Ishikawa (cell line): ENCODE measurements around the gene ZMYND10.

Experiments used
- CEBPB ChIP-seq: IDR thresholded peaks from 2 replicates; pipeline ENCODE4 v1.6.1; 2012
- CREB1 ChIP-seq: IDR thresholded peaks from 2 replicates; pipeline ENCODE4 v1.6.1; 2012; ENCODE audit warnings: low read depth
- EGR1 ChIP-seq: IDR thresholded peaks from 2 replicates; pipeline ENCODE4 v1.6.1; 2012
- EP300 ChIP-seq: IDR thresholded peaks from 2 replicates; pipeline ENCODE4 v1.6.1; 2012; ENCODE audit warnings: borderline replicate concordance
- FOXM1 ChIP-seq: IDR thresholded peaks from 2 replicates; pipeline ENCODE4 v1.6.1; 2012; ENCODE audit warnings: low read depth, borderline replicate concordance
- MAX ChIP-seq: IDR thresholded peaks from 2 replicates; pipeline ENCODE4 v1.6.1; 2012
- NFIC ChIP-seq: IDR thresholded peaks from 2 replicates; pipeline ENCODE4 v1.6.1; 2012
- RAD21 ChIP-seq: IDR thresholded peaks from 2 replicates; pipeline ENCODE4 v1.6.1; 2012; ENCODE audit warnings: low read depth
- REST ChIP-seq: IDR thresholded peaks from 2 replicates; pipeline ENCODE4 v1.6.1; 2012; ENCODE audit warnings: low read depth, mild to moderate bottlenecking
- TAF1 ChIP-seq: IDR thresholded peaks from 2 replicates; pipeline ENCODE4 v1.6.1; 2012; ENCODE audit warnings: low read depth, mild to moderate bottlenecking
- TCF12 ChIP-seq: IDR thresholded peaks from 2 replicates; pipeline ENCODE4 v1.6.1; 2012; ENCODE audit warnings: low read depth
- TEAD4 ChIP-seq: IDR thresholded peaks from 2 replicates; pipeline ENCODE4 v1.6.1; 2012
- USF1 ChIP-seq: IDR thresholded peaks from 2 replicates; pipeline ENCODE4 v1.6.1; 2012
- YY1 ChIP-seq: IDR thresholded peaks from 2 replicates; pipeline ENCODE4 v1.6.1; 2012; ENCODE audit warnings: low read depth
- ZBTB7A ChIP-seq: IDR thresholded peaks from 2 replicates; pipeline ENCODE4 v1.6.1; 2012; ENCODE audit warnings: low read depth

The ZMYND10 gene

GRCh38 chr3:50327129-50327528, 18.4 kb downstream of the ZMYND10 start:
- no peak for TF ChIP-seq CREB1
- TF ChIP-seq EP300 = no peak
- no peak for TF ChIP-seq FOXM1
- no peak for TF ChIP-seq TCF12
- TF ChIP-seq NFIC = no peak
- no peak for TF ChIP-seq EGR1
- TF ChIP-seq YY1 = no peak
- TF ChIP-seq ZBTB7A = no peak
- TF ChIP-seq CEBPB = no peak
- TF ChIP-seq TAF1 = no peak
- no peak for TF ChIP-seq USF1
- no peak for TF ChIP-seq RAD21
- no peak for TF ChIP-seq MAX
- no peak for TF ChIP-seq TEAD4
- no peak for TF ChIP-seq REST

- TF ChIP-seq CEBPB = no peak
- TF ChIP-seq USF1 = no peak
These were observed 19.4 kb downstream of the ZMYND10 start for GRCh38 chr3:50326182-50326541.

GRCh38 chr3:50325497-50326181, 19.9 kb downstream of the ZMYND10 start:
- TF ChIP-seq CREB1 (no peak), CEBPB (no peak), TEAD4 (no peak), YY1 (no peak), USF1 (no peak), NFIC (no peak), RAD21 (no peak), FOXM1 (no peak), EGR1 (no peak), EP300 (no peak), REST (no peak), ZBTB7A (no peak), MAX (no peak), TAF1 (no peak)

GRCh38 chr3:50325113-50325480, 20.4 kb downstream of the ZMYND10 start:
- TF ChIP-seq TAF1 = no peak
- no peak for TF ChIP-seq NFIC
- TF ChIP-seq ZBTB7A = no peak
- TF ChIP-seq EP300 = no peak
- TF ChIP-seq RAD21 = no peak
- no peak for TF ChIP-seq REST
- TF ChIP-seq EGR1 = no peak
- no peak for TF ChIP-seq TCF12
- no peak for TF ChIP-seq FOXM1
